ENCODE results near the gene SVOP.

- TF ChIP-seq POLR2A (IDR thresholded peaks at IDR 0.05), result no peak
- TF ChIP-seq CTCF (IDR thresholded peaks at IDR 0.05), result no peak
Observed at GRCh38 chr12:108899145-108899544, 121.7 kb downstream of the SVOP start.
